ENCODE data around the gene ERGIC2.
A peak's percentile ranks its signal among the peaks of the same experiment; 100 is the strongest.

The ERGIC2 gene

GRCh38 chr12:29374913-29375312 lies 6.1 kb downstream of the ERGIC2 start:
- DNase-seq (ENCODE audit: low read depth), result no peak

GRCh38 chr12:29374012-29374411 lies 7.0 kb downstream of the ERGIC2 start:
- no peak for DNase-seq (ENCODE audit: low read depth)

- DNase-seq (ENCODE audit: low read depth), result no peak
Measured at GRCh38 chr12:29365091-29365490, 15.9 kb downstream of the ERGIC2 start.

GRCh38 chr12:29354954-29355353 lies 26.0 kb downstream of the ERGIC2 start:
- no peak for DNase-seq (ENCODE audit: low read depth)

- DNase-seq (ENCODE audit: low read depth), result no peak
Measured at GRCh38 chr12:29350080-29350479, 30.9 kb downstream of the ERGIC2 start.

GRCh38 chr12:29346769-29347421 lies 34.1 kb downstream of the ERGIC2 start:
- no peak for DNase-seq (ENCODE audit: low read depth)

GRCh38 chr12:29343022-29343799 lies 37.8 kb downstream of the ERGIC2 start:
- DNase-seq (ENCODE audit: low read depth), result no peak

- DNase-seq (ENCODE audit: low read depth), result no peak
Measured at GRCh38 chr12:29337325-29337724, 43.6 kb downstream of the ERGIC2 start.

- DNase-seq (ENCODE audit: low read depth), result no peak
Measured at GRCh38 chr12:29334937-29335336, 46.0 kb downstream of the ERGIC2 start.

GRCh38 chr12:29333178-29333577 lies 47.8 kb downstream of the ERGIC2 start:
- no peak for DNase-seq (ENCODE audit: low read depth)

- no peak for DNase-seq (ENCODE audit: low read depth)
Measured at GRCh38 chr12:29329411-29329810, 51.6 kb downstream of the ERGIC2 start.

- DNase-seq (ENCODE audit: low read depth), result no peak
Measured at GRCh38 chr12:29322157-29322556, 58.8 kb downstream of the ERGIC2 start.

- peak; percentile 83 for DNase-seq (ENCODE audit: low read depth)
Measured at GRCh38 chr12:29320295-29321085, 60.5 kb downstream of the ERGIC2 start.

GRCh38 chr12:29317556-29318363 lies 63.2 kb downstream of the ERGIC2 start:
- peak; percentile 13 for DNase-seq (ENCODE audit: low read depth)

- DNase-seq (ENCODE audit: low read depth), result peak; percentile 31
Measured at GRCh38 chr12:29316752-29317151, 64.2 kb downstream of the ERGIC2 start.

GRCh38 chr12:29314416-29314815 lies 66.6 kb downstream of the ERGIC2 start:
- DNase-seq (ENCODE audit: low read depth), result no peak

GRCh38 chr12:29310899-29311298 lies 70.1 kb downstream of the ERGIC2 start:
- DNase-seq (ENCODE audit: low read depth), result no peak

- DNase-seq (ENCODE audit: low read depth), result no peak
Measured at GRCh38 chr12:29309320-29309902, 71.6 kb downstream of the ERGIC2 start.

GRCh38 chr12:29306682-29307081 lies 74.3 kb downstream of the ERGIC2 start:
- DNase-seq (ENCODE audit: low read depth), result no peak

- no peak for DNase-seq (ENCODE audit: low read depth)
Measured at GRCh38 chr12:29306266-29306665, 74.7 kb downstream of the ERGIC2 start.

- DNase-seq (ENCODE audit: low read depth), result no peak
Measured at GRCh38 chr12:29304388-29304787, 76.6 kb downstream of the ERGIC2 start.

- DNase-seq (ENCODE audit: low read depth), result no peak
Measured at GRCh38 chr12:29301114-29301513, 79.9 kb downstream of the ERGIC2 start.
